Measurements from ENCODE around the gene ADAMTS9.
"Not testable (repeated sequence)": the region's sequence is repeated elsewhere in the genome, so short reads cannot be mapped to it uniquely, and the experiment has no call there.

Gene ADAMTS9

GRCh38 chr3:64574194-64574593 lies 113.6 kb downstream of the ADAMTS9 start:
- DNase-seq (ENCODE audit: low read depth in 3 of 3): no peak

GRCh38 chr3:64571982-64572381 lies 115.8 kb downstream of the ADAMTS9 start:
- DNase-seq (ENCODE audit: low read depth in 3 of 3): no peak

GRCh38 chr3:64568895-64569517 lies 118.8 kb downstream of the ADAMTS9 start:
- DNase-seq (ENCODE audit: low read depth in 3 of 3): no peak

- no peak for DNase-seq (ENCODE audit: low read depth in 3 of 3)
Observed at GRCh38 chr3:64566859-64567258, 120.9 kb downstream of the ADAMTS9 start.

GRCh38 chr3:64563751-64564150 lies 124.0 kb downstream of the ADAMTS9 start:
- no peak for DNase-seq (ENCODE audit: low read depth in 3 of 3)

- DNase-seq (ENCODE audit: low read depth in 3 of 3): no peak
Observed at GRCh38 chr3:64561868-64562267, 125.9 kb downstream of the ADAMTS9 start.

GRCh38 chr3:64561325-64561843 lies 126.4 kb downstream of the ADAMTS9 start:
- DNase-seq (ENCODE audit: low read depth in 3 of 3): no peak

GRCh38 chr3:64560791-64561190 lies 127.0 kb downstream of the ADAMTS9 start:
- no peak for DNase-seq (ENCODE audit: low read depth in 3 of 3)

- DNase-seq (ENCODE audit: low read depth in 3 of 3): no peak
Observed at GRCh38 chr3:64559588-64559987, 128.2 kb downstream of the ADAMTS9 start.

- no peak for DNase-seq (ENCODE audit: low read depth in 3 of 3)
Observed at GRCh38 chr3:64556046-64556445, 131.8 kb downstream of the ADAMTS9 start.

GRCh38 chr3:64555351-64555750 lies 132.4 kb downstream of the ADAMTS9 start:
- no peak for DNase-seq (ENCODE audit: low read depth in 3 of 3)

GRCh38 chr3:64554096-64554920 lies 133.5 kb downstream of the ADAMTS9 start:
- no peak for DNase-seq (ENCODE audit: low read depth in 3 of 3)

- no peak for DNase-seq (ENCODE audit: low read depth in 3 of 3)
Observed at GRCh38 chr3:64552966-64553365, 134.8 kb downstream of the ADAMTS9 start.

GRCh38 chr3:64552160-64552559 lies 135.6 kb downstream of the ADAMTS9 start:
- DNase-seq (ENCODE audit: low read depth in 3 of 3): no peak

GRCh38 chr3:64551697-64552096 lies 136.1 kb downstream of the ADAMTS9 start:
- no peak for DNase-seq (ENCODE audit: low read depth in 3 of 3)

- DNase-seq (ENCODE audit: low read depth in 3 of 3): no peak
Observed at GRCh38 chr3:64550745-64551144, 137.1 kb downstream of the ADAMTS9 start.

GRCh38 chr3:64549869-64550268 lies 137.9 kb downstream of the ADAMTS9 start:
- DNase-seq (ENCODE audit: low read depth in 3 of 3): no peak

- DNase-seq (ENCODE audit: low read depth in 3 of 3): no peak
Observed at GRCh38 chr3:64548200-64548889, 139.5 kb downstream of the ADAMTS9 start.

GRCh38 chr3:64546856-64547255 lies 140.9 kb downstream of the ADAMTS9 start:
- no peak for DNase-seq (ENCODE audit: low read depth in 3 of 3)

- not testable (repeated sequence) for DNase-seq (ENCODE audit: low read depth in 3 of 3)
Observed at GRCh38 chr3:64545239-64545638, 142.6 kb downstream of the ADAMTS9 start.

- DNase-seq (ENCODE audit: low read depth in 3 of 3): no peak
Observed at GRCh38 chr3:64541803-64542202, 146.0 kb downstream of the ADAMTS9 start.

GRCh38 chr3:64539451-64540196 lies 148.2 kb downstream of the ADAMTS9 start:
- no peak for DNase-seq (ENCODE audit: low read depth in 3 of 3)
